ENCODE results near the gene UCHL1.

DNA sequence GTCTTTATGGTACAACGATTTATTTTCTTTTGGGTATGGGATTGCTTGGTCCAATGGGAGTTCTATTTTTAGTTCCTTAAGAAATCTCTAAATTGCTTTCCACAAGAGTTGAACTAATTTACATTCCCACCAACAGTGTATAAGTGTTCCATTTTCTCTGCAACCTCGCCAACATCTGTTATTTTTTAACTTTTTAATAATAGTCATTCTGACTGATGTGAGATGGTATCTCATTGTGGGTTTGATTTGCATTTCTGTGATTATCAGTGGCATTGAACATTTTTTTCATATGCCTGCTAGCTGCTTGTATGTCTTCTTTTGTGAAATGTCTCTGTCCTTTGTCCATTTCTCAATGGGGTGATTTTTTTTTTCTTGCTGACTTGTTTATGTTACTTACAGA, 42.8 kb downstream of the UCHL1 start:
- TF ChIP-seq, protein P1, sequence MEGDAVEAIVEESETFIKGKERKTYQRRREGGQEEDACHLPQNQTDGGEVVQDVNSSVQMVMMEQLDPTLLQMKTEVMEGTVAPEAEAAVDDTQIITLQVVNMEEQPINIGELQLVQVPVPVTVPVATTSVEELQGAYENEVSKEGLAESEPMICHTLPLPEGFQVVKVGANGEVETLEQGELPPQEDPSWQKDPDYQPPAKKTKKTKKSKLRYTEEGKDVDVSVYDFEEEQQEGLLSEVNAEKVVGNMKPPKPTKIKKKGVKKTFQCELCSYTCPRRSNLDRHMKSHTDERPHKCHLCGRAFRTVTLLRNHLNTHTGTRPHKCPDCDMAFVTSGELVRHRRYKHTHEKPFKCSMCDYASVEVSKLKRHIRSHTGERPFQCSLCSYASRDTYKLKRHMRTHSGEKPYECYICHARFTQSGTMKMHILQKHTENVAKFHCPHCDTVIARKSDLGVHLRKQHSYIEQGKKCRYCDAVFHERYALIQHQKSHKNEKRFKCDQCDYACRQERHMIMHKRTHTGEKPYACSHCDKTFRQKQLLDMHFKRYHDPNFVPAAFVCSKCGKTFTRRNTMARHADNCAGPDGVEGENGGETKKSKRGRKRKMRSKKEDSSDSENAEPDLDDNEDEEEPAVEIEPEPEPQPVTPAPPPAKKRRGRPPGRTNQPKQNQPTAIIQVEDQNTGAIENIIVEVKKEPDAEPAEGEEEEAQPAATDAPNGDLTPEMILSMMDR (IDR thresholded peaks at IDR 0.05; ENCODE audit: low read length): no peak
- no peak for TF ChIP-seq EZH2phosphoT487 (IDR thresholded peaks at IDR 0.05; ENCODE audit: low read length)
